Subcutaneous abdominal adipose tissue (tissue), 5 donors: Measurements from ENCODE around the gene ITGAV.

Source experiments
- H3K27ac ChIP-seq: one replicate; pipeline ENCODE4 v1.7.0; 2013; ENCODE audit warnings: low read depth, mild to moderate bottlenecking, inconsistent platforms, low read length, moderate library complexity
- H3K27me3 ChIP-seq, 5 donors: one replicate each; pipeline ENCODE4 v1.7.0; 2013; ENCODE audit warnings: low read length in 5 of 5, inconsistent platforms in 1 of 5; ENCODE audit not compliant: control insufficient read depth in 5 of 5, insufficient read depth in 4 of 5
- H3K36me3 ChIP-seq, 5 donors: one replicate each; pipeline ENCODE4 v1.7.0; 2013; ENCODE audit warnings: low read length in 5 of 5; ENCODE audit not compliant: control insufficient read depth in 5 of 5, insufficient read depth in 5 of 5
- H3K4me1 ChIP-seq, 5 donors: one replicate each; pipeline ENCODE4 v1.7.0; 2013; ENCODE audit warnings: low read length in 5 of 5, mild to moderate bottlenecking in 3 of 5, moderate library complexity in 1 of 5; ENCODE audit not compliant: control insufficient read depth in 5 of 5, insufficient read depth in 5 of 5
- H3K4me3 ChIP-seq, 5 donors: one replicate each; pipeline ENCODE4 v1.7.0; 2013; ENCODE audit warnings: low read length in 5 of 5, low read depth in 1 of 5
- H3K9ac ChIP-seq, 5 donors: one replicate each; pipeline ENCODE4 v1.7.0; 2013; ENCODE audit warnings: low read length in 5 of 5, mild to moderate bottlenecking in 4 of 5, moderate library complexity in 3 of 5
- H3K9me3 ChIP-seq, 5 donors: one replicate each; pipeline ENCODE4 v1.7.0; 2013; ENCODE audit warnings: low read length in 5 of 5; ENCODE audit not compliant: control insufficient read depth in 5 of 5
- donor health status: healthy.
- donor health status: healthy.
- donor health status: healthy.
- donor health status: healthy.
- donor health status: healthy.

Gene ITGAV

DNA sequence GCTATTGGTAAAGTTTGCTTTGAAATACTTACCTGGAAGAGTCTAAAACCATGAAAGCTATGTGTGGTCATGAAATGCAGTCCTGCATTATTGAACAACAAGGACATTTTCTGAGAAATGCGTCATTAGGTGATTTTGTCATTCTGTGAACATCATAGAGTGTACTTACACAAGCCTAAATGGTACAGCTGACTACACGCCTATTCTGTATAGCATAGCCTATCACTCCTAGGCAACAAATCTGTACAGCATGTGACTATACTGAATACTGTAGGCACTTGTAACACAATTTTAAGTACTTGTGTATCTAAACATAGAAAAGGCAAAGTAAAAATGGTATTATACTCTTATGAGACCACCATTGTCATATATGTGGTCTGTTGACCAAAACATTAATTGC is 112.2 kb downstream of the ITGAV start:
- H3K27ac ChIP-seq, result no peak overlapping the region
- no peak overlapping the region for H3K9ac ChIP-seq
- H3K36me3 ChIP-seq, result no peaks in the 10 kb centered on the region
- H3K4me1 ChIP-seq, result no peaks in the 10 kb centered on the region
- no peaks in the 10 kb centered on the region for H3K9me3 ChIP-seq
- no peaks in the 10 kb centered on the region for H3K27me3 ChIP-seq
- no peak overlapping the region for H3K4me3 ChIP-seq

DNA sequence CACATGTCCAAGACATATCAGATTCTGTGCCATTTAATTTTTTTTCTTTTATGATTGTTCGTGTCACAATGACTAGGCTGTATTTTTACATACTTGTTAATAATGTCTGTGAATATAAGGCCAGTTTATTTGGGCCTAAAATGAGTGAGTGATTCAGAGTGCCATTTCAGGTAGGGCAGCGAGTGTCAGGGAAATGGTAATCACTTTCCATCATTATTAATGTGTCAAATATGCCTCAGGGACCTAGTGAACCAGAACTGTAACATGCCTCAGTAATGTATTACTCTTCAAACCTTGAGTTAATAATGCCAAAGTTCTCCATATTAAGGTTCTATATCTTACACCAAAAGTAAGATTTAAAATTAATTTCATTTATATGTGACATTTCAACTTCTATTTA is 112.6 kb downstream of the ITGAV start:
- H3K27ac ChIP-seq, result no peak overlapping the region
- no peak overlapping the region for H3K9ac ChIP-seq
- H3K9me3 ChIP-seq, result no peaks in the 10 kb centered on the region
- no peaks in the 10 kb centered on the region for H3K4me1 ChIP-seq
- no peaks in the 10 kb centered on the region for H3K36me3 ChIP-seq
- no peaks in the 10 kb centered on the region for H3K27me3 ChIP-seq
- H3K4me3 ChIP-seq, result no peak overlapping the region

DNA sequence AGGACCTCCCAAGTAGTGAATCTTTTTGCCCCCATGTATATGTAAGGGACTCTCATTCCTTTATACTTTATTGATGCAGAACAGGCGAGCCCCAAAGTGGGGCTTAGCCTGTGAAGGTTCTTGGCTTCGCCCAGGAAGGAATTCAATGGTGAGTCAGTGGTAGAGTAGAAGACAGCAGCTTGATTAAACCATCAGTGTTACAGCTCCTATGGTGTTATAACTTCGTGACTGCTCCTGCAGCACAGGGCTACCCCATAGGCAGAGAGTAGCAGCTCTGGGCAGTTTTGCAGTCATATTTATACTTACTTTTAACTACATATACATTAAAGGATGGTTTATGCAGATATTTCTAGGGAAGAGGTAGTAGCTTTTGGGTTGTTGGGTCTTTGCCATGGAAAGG is 115.0 kb downstream of the ITGAV start:
- Histone ChIP-seq H3K27ac (no peak overlapping the region), H3K9me3 (no peaks in the 10 kb centered on the region), H3K4me1 (no peaks in the 10 kb centered on the region), H3K27me3 (no peaks in the 10 kb centered on the region), H3K4me3 (no peak overlapping the region), H3K36me3 (no peaks in the 10 kb centered on the region), H3K9ac (no peak overlapping the region)

DNA sequence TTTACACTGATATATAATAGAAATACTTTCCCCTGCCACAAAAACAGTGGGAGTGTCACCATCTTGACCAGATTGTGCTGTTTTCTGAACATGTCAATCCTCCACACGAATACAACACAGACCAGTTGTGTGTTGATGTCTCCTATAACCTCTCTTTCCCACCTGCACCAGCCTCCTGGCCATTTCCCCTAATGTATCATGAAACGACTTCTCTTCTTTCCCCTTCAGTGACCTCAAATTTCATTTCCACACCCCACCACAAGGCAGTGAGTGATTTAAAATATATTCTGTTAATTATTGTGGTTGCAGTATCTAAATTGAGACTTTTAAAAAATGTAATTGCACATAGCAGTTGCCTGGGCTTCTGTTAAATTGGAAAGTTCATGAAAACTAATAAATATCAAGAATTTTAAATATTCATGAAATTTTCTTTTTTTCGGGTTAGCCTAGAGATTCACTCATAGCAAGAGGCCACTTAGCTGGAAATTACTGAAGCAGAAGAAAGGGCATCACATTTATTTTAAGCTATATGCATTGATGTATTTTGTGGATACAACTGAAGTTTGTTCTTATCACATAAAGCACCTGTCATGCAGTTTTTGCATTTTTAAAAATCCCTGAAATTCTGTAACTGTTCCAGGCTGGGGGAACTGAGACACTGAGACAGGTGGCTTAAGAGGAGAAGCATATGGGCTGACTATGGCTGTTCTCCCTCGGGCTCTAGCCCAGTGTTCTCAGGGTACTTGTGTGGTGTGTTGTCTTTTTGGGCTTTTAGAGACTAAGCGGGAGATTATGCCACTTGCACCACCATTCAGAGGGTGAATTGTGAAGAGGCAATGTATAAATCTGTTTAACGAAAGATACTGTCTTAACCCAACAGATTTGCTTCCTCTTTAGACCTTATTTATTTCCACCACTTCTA is 119.9 kb downstream of the ITGAV start:
- H3K9me3 ChIP-seq, result no peaks in the 10 kb centered on the region

DNA sequence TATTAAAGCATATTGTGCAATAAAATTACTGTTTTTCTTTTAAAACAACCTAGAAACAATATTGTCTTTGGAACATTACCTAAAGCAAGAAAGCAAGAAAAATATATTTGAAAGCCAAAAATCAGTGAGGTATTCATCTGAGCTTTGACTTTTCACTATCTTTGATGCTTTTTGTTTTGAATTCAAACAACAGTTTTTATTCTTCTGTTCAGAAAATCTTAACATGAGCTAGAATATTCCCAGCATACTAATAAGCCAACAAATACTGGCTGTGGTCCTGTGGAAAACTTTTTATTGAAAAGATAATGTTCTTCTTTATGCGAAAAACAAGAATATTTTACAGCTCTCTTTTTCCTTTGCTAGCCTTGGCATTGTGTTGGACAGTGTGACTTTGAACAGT is 123.8 kb downstream of the ITGAV start:
- H3K27ac ChIP-seq, result no peak overlapping the region
- H3K9ac ChIP-seq, result no peak overlapping the region
- no peaks in the 10 kb centered on the region for H3K36me3 ChIP-seq
- H3K27me3 ChIP-seq, result no peaks in the 10 kb centered on the region
- H3K9me3 ChIP-seq, result no peaks in the 10 kb centered on the region
- no peaks in the 10 kb centered on the region for H3K4me1 ChIP-seq
- no peak overlapping the region for H3K4me3 ChIP-seq

More for the DNA sequence above, 119.9 kb downstream of the ITGAV start:
- H3K27me3 ChIP-seq, result no peaks in the 10 kb centered on the region
- no peaks in the 10 kb centered on the region for H3K4me1 ChIP-seq
- no peak overlapping the region for H3K9ac ChIP-seq
- no peak overlapping the region for H3K4me3 ChIP-seq
- no peaks in the 10 kb centered on the region for H3K36me3 ChIP-seq
- no peak overlapping the region for H3K27ac ChIP-seq

DNA sequence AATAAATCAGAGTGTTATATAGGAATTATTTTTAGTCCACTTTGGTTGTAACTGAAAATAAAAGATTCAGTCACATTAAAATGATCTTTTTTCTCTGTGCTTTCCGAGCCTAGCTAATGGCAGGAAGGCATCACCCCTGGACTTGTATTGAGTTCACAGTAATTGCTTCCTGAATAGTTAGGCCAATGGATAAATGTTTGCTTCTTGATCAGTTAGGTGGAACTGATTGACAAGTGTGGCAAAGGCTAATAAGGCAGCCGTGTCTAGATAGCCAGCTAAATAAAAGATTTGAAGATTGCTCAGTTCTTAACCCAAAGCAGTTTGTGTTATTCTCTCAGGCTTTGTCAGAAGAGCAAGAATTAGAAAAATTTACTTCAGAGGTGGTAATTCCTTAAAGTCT is 124.8 kb downstream of the ITGAV start:
- no peaks in the 10 kb centered on the region for H3K36me3 ChIP-seq

DNA sequence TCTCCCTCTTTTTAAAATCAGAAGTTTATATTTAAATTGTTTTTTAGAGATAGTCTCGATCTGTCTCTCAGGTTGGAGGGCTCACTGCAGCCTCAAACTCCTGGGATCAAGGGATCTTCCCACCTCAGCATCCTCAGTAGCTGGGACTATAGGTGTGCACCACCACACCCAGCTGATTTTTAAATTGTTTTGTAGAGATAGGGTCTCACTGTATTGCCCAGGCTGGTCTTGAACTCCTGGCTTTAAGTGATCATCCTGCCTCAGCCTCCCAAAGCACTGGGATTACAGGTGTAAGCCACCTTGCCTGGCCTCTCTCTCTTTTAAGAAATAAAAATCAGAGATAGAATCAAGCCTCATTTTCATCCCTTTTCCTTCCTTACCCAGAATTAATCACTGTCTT is 126.1 kb downstream of the ITGAV start:
- Histone ChIP-seq H3K27me3 (no peaks in the 10 kb centered on the region), H3K9ac (no peak overlapping the region), H3K9me3 (no peaks in the 10 kb centered on the region), H3K36me3 (no peaks in the 10 kb centered on the region), H3K27ac (no peak overlapping the region), H3K4me1 (no peaks in the 10 kb centered on the region), H3K4me3 (no peak overlapping the region)

More for the DNA sequence above, 124.8 kb downstream of the ITGAV start:
- no peak overlapping the region for H3K9ac ChIP-seq
- H3K4me3 ChIP-seq, result no peak overlapping the region
- H3K27ac ChIP-seq, result no peak overlapping the region
- no peaks in the 10 kb centered on the region for H3K9me3 ChIP-seq
- no peaks in the 10 kb centered on the region for H3K27me3 ChIP-seq
- H3K4me1 ChIP-seq, result no peaks in the 10 kb centered on the region

DNA sequence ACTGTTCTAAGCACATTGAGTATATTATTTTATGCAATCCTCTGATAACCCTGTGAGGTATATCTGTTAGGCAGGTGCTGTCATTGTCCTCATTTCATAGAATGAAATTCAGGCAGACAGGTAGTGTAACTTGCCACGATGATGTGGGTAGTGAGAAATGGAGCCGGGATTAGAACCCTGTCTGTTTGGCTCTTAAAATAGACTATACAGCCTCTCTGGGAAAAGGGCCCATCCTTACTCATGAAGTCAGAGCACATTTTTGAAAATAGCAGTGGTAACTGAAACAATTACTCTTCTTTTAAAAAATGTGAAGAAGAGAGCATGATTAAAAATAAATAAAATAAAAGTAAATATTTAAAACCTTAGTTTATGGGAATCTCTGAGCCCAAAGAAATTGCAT is 127.0 kb downstream of the ITGAV start:
- H3K4me1 ChIP-seq, result no peaks in the 10 kb centered on the region
- H3K36me3 ChIP-seq, result no peaks in the 10 kb centered on the region
- H3K27ac ChIP-seq, result no peak overlapping the region
- H3K27me3 ChIP-seq, result no peaks in the 10 kb centered on the region
- H3K9ac ChIP-seq, result no peak overlapping the region
- no peaks in the 10 kb centered on the region for H3K9me3 ChIP-seq
- no peak overlapping the region for H3K4me3 ChIP-seq

DNA sequence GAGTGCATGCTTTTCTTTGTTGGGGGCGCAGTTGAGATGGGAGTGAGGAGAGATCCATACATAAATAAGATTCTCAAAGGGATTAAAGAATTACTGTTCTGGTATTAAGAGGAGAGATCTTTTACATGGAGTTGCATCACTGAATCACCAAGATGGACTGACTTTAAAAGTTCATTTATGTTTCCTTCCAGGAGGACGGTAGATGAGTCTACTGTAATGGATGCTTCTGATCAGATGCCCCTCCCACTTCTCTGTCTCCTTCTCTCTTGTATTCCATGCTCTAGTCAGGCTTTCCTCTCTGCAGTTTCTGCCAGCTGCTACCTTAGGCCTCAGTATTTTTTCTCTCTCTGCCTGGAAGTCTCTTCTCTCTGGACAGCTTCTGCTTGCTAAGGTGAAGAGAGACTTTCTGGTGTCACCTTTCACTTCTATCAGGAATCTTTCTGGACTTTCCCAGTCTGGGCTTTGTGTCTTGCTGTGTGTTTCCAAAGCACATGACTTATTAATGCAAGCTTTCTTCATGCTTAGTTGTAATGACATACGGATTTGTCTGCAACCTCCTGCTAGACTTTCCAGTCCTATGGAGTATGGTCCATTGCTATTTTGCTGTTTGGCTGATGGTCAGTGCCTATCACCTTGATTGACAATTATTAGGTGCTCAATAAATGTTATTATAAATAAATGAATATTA is 127.6 kb downstream of the ITGAV start:
- Histone ChIP-seq H3K36me3 (no peaks in the 10 kb centered on the region), H3K27me3 (no peaks in the 10 kb centered on the region), H3K9me3 (no peaks in the 10 kb centered on the region), H3K4me3 (no peak overlapping the region), H3K27ac (no peak overlapping the region), H3K9ac (no peak overlapping the region), H3K4me1 (no peaks in the 10 kb centered on the region)

DNA sequence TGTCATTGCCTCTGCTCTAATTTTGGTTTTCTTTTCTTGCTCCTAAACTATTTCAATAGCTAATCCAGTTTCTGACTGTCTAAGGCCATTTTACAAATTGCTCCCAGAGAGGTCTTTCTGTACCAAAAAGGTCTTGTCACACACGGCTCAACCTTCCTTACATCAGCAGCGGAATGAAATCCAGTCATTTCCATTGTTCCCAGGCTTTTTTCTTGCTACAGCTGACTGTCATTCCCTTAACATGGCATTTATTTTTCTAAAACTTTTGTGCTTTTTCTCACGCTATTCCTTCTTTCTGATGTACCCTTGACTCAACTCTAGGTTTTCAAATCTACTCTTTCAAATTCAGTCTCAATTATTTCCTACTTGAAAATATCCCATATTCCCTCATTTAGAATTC is 128.3 kb downstream of the ITGAV start:
- Histone ChIP-seq H3K27me3 (no peaks in the 10 kb centered on the region), H3K4me3 (no peak overlapping the region), H3K36me3 (no peaks in the 10 kb centered on the region), H3K27ac (no peak overlapping the region), H3K9me3 (no peaks in the 10 kb centered on the region), H3K9ac (no peak overlapping the region), H3K4me1 (no peaks in the 10 kb centered on the region)
